T-helper 2 cell treated with Interferon-gamma antibody and Interleukin-4, amounts not matched to agents 5 μg/mL and 100 μg/mL, for 36 hours (primary cell): ENCODE results near the gene ZNF655.
"Not testable (repeated sequence)": the region's sequence is repeated elsewhere in the genome, so short reads cannot be mapped to it uniquely, and the experiment has no call there.

Experiments used
- DNase-seq: peaks from one replicate; pipeline ENCODE4 v3.0.0; 2021; ENCODE audit warnings: low spot score
- H3K27ac Mint-ChIP-seq: one replicate; pipeline ENCODE4 v1.8.0; 2021; ENCODE audit warnings: mild to moderate bottlenecking, mixed read lengths
- H3K27me3 Mint-ChIP-seq: one replicate; pipeline ENCODE4 v1.8.0; 2021; ENCODE audit warnings: low read depth, mixed read lengths
- H3K36me3 Mint-ChIP-seq: one replicate; pipeline ENCODE4 v1.8.0; 2021; ENCODE audit warnings: low read depth, mixed read lengths
- H3K4me1 Mint-ChIP-seq: one replicate; pipeline ENCODE4 v1.8.0; 2021; ENCODE audit warnings: low read depth, mixed read lengths
- H3K4me3 Mint-ChIP-seq: one replicate; pipeline ENCODE4 v1.8.0; 2022; ENCODE audit warnings: mild to moderate bottlenecking, moderate library complexity, mixed read lengths
- H3K9me3 Mint-ChIP-seq: one replicate; pipeline ENCODE4 v1.8.0; 2021; ENCODE audit warnings: mixed read lengths

ZNF655 gene

GRCh38 chr7:99573257-99573656, 14.8 kb downstream of the ZNF655 start:
- DNase-seq, result no peak
- Mint-ChIP-seq H3K4me1 (no peaks in the 10 kb centered on the region), H3K4me3 (no peak overlapping the region), H3K27me3 (no peaks in the 10 kb centered on the region), H3K36me3 (peaks cover 48% of the 10 kb centered on the region), H3K27ac (no peak overlapping the region), H3K9me3 (no peaks in the 10 kb centered on the region)

GRCh38 chr7:99576251-99576650, 17.8 kb downstream of the ZNF655 start:
- peaks cover 7% of the 10 kb centered on the region for H3K4me1 Mint-ChIP-seq
- no peaks in the 10 kb centered on the region for H3K9me3 Mint-ChIP-seq
- H3K27ac Mint-ChIP-seq, result no peak overlapping the region
- no peak overlapping the region for H3K4me3 Mint-ChIP-seq
- no peaks in the 10 kb centered on the region for H3K27me3 Mint-ChIP-seq
- no peak for DNase-seq
- H3K36me3 Mint-ChIP-seq, result peaks cover 29% of the 10 kb centered on the region

GRCh38 chr7:99579281-99579955, 21.0 kb downstream of the ZNF655 start:
- no peak overlapping the region for H3K27ac Mint-ChIP-seq
- no peak for DNase-seq

GRCh38 chr7:99579956-99580777, 21.7 kb downstream of the ZNF655 start:
- H3K27me3 Mint-ChIP-seq, result no peaks in the 10 kb centered on the region
- H3K4me3 Mint-ChIP-seq, result peak overlapping the region; percentile 68
- H3K27ac Mint-ChIP-seq, result no peak overlapping the region
- H3K36me3 Mint-ChIP-seq, result no peaks in the 10 kb centered on the region
- H3K4me1 Mint-ChIP-seq, result peaks cover 8% of the 10 kb centered on the region
- no peaks in the 10 kb centered on the region for H3K9me3 Mint-ChIP-seq
- no peak for DNase-seq

More at GRCh38 chr7:99579281-99579955, 21.0 kb downstream of the ZNF655 start:
- peak overlapping the region; percentile 68 for H3K4me3 Mint-ChIP-seq
- H3K4me1 Mint-ChIP-seq, result peaks cover 8% of the 10 kb centered on the region
- H3K27me3 Mint-ChIP-seq, result no peaks in the 10 kb centered on the region
- peaks cover 3% of the 10 kb centered on the region for H3K36me3 Mint-ChIP-seq
- no peaks in the 10 kb centered on the region for H3K9me3 Mint-ChIP-seq

GRCh38 chr7:99580778-99581332, 22.4 kb downstream of the ZNF655 start:
- not testable (repeated sequence) for DNase-seq, H3K4me1 Mint-ChIP-seq, H3K9me3 Mint-ChIP-seq, H3K27me3 Mint-ChIP-seq, H3K36me3 Mint-ChIP-seq, H3K27ac Mint-ChIP-seq
- peak overlapping the region; percentile 68 for H3K4me3 Mint-ChIP-seq

GRCh38 chr7:99588868-99589267, 30.4 kb downstream of the ZNF655 start:
- no peaks in the 10 kb centered on the region for H3K36me3 Mint-ChIP-seq
- H3K4me1 Mint-ChIP-seq, result no peaks in the 10 kb centered on the region
- no peaks in the 10 kb centered on the region for H3K27me3 Mint-ChIP-seq
- no peak for DNase-seq
- no peak overlapping the region for H3K27ac Mint-ChIP-seq
- H3K4me3 Mint-ChIP-seq, result no peak overlapping the region
- H3K9me3 Mint-ChIP-seq, result no peaks in the 10 kb centered on the region

GRCh38 chr7:99594948-99595745, 36.7 kb downstream of the ZNF655 start:
- Mint-ChIP-seq H3K36me3 (no peaks in the 10 kb centered on the region), H3K9me3 (no peaks in the 10 kb centered on the region), H3K27ac (no peak overlapping the region), H3K27me3 (no peaks in the 10 kb centered on the region), H3K4me3 (no peak overlapping the region), H3K4me1 (no peaks in the 10 kb centered on the region)
- no peak for DNase-seq

GRCh38 chr7:99596408-99596955, 38.0 kb downstream of the ZNF655 start:
- no peak for DNase-seq
- H3K27me3 Mint-ChIP-seq, result no peaks in the 10 kb centered on the region
- no peaks in the 10 kb centered on the region for H3K36me3 Mint-ChIP-seq
- no peak overlapping the region for H3K27ac Mint-ChIP-seq
- H3K9me3 Mint-ChIP-seq, result no peaks in the 10 kb centered on the region
- H3K4me1 Mint-ChIP-seq, result no peaks in the 10 kb centered on the region
- H3K4me3 Mint-ChIP-seq, result no peak overlapping the region

- Mint-ChIP-seq H3K27me3 (no peaks in the 10 kb centered on the region), H3K4me1 (peaks cover 2% of the 10 kb centered on the region), H3K4me3 (no peak within 1 kb of the TSS), H3K27ac (no peak within 1 kb of the TSS), H3K9me3 (no peaks in the 10 kb centered on the region), H3K36me3 (no peaks in the 10 kb centered on the region)
- peak; percentile 7 for DNase-seq
These were observed 39.5 kb downstream of the ZNF655 start, which contains the start of gene TMEM225B for GRCh38 chr7:99597762-99598501. Gene TMEM225B, plus strand, starts transcription at chr7:99598267. Its CDS starts 6,122 bp downstream, at chr7:99604389.

- H3K27me3 Mint-ChIP-seq, result no peaks in the 10 kb centered on the region
- peaks cover 4% of the 10 kb centered on the region for H3K4me1 Mint-ChIP-seq
- H3K36me3 Mint-ChIP-seq, result no peaks in the 10 kb centered on the region
- peak; percentile 1 for DNase-seq
- no peaks in the 10 kb centered on the region for H3K9me3 Mint-ChIP-seq
- no peak overlapping the region for H3K27ac Mint-ChIP-seq
- no peak overlapping the region for H3K4me3 Mint-ChIP-seq
These were observed 41.4 kb downstream of the ZNF655 start for GRCh38 chr7:99599836-99600235.

GRCh38 chr7:99601656-99602310, 43.3 kb downstream of the ZNF655 start:
- Mint-ChIP-seq H3K4me1 (peaks cover 4% of the 10 kb centered on the region), H3K36me3 (no peaks in the 10 kb centered on the region), H3K27ac (no peak overlapping the region), H3K4me3 (no peak overlapping the region), H3K27me3 (no peaks in the 10 kb centered on the region), H3K9me3 (no peaks in the 10 kb centered on the region)
- peak; percentile 1 for DNase-seq

- no peak overlapping the region for H3K27ac Mint-ChIP-seq
These were observed 47.1 kb downstream of the ZNF655 start for GRCh38 chr7:99605527-99605926.

More at GRCh38 chr7:99605527-99605926, 47.1 kb downstream of the ZNF655 start:
- no peak for DNase-seq
- Mint-ChIP-seq H3K4me3 (no peak overlapping the region), H3K27me3 (no peaks in the 10 kb centered on the region), H3K36me3 (no peaks in the 10 kb centered on the region), H3K4me1 (peaks cover 4% of the 10 kb centered on the region), H3K9me3 (no peaks in the 10 kb centered on the region)
